GM19240 (cell line): ENCODE measurements around the gene UTP14C.
"Not testable (repeated sequence)": the region's sequence is repeated elsewhere in the genome, so short reads cannot be mapped to it uniquely, and the experiment has no call there.

Source experiments
- DNase-seq: peaks from one replicate; pipeline ENCODE4 v3.0.0; 2011; ENCODE audit warnings: low spot score; ENCODE audit not compliant: insufficient read length

Gene UTP14C, protein sequence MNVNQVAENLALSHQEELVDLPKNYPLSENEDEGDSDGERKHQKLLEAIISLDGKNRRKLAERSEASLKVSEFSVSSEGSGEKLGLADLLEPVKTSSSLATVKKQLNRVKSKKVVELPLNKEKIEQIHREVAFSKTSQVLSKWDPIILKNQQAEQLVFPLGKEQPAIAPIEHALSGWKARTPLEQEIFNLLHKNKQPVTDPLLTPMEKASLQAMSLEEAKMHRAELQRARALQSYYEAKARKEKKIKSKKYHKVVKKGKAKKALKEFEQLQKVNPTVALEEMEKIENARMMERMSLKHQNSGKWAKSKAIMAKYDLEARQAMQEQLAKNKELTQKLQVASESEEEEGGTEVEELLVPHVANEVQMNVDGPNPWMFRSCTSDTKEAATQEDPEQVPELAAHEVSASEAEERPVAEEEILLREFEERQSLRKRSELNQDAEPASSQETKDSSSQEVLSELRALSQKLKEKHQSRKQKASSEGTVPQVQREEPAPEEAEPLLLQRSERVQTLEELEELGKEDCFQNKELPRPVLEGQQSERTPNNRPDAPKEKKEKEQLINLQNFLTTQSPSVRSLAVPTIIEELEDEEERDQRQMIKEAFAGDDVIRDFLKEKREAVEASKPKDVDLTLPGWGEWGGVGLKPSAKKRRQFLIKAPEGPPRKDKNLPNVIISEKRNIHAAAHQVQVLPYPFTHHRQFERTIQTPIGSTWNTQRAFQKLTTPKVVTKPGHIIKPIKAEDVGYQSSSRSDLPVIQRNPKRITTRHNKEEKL

GRCh38 chr13:52024481-52024880 lies at the start of gene UTP14C:
Gene UTP14C (plus strand): TSS chr13:52024691. CDS start chr13:52028805, 4,114 bp downstream.
- no peak for DNase-seq

- DNase-seq, result no peak
Measured at GRCh38 chr13:51976423-51976822, 48.1 kb upstream of the UTP14C start.

GRCh38 chr13:51976890-51977289 lies 47.6 kb upstream of the UTP14C start:
- DNase-seq, result no peak

- no peak for DNase-seq
Measured at GRCh38 chr13:51977625-51978024, 46.9 kb upstream of the UTP14C start.

DNA sequence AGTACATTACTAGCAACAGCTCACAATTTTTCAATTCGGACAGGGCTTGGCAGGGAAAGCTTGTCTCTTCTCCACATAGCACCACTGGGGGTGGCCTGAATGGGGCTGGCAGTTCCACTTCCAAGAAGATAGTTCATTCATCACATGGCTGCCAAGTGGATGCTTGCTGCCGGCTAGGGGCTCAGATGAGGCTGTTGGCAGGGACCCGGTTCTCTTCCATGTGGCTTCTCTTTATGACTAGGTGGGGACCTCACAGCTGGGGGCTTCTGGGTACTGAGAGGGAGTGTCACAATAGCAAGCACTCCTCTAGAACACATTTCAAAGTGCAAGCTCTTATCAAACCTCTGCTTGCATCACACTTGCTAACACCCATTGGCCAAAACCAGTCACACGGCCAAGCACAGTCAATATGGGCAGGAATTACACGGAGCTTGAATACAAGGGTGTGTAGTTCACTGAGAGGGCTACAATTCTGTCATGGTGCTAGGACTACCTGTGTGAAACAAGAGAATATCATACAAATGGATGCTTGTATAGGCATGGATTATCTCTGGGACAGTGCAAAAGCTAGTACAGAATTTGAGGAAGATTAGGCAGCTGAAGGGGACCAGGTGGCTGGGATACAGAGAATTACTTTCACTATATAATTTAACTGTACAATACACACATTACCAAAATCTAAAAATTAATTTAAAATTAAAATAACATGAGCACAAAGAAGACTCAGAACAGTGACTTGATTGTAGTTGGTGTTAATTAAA lies 45.5 kb upstream of the UTP14C start:
- no peak for DNase-seq

DNA sequence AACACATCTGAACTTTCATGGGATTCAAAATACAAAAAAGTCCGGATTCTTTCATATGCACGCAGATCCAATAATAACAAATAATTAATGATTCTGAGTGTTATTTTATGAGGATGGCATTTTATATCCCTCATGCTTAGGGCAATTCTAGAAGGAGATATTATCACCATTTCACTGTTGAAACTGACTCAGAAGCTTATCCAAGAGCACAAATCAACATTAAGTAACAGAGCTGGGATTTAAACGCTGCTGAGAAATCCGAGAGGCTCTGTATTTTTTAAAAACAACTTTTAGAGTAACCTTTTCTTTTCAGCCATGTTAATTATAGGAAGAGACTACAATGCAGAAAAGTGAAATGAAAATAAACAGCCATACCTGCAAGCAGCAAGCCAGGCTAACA lies 43.6 kb upstream of the UTP14C start:
- DNase-seq, result no peak

GRCh38 chr13:51981355-51981754 lies 43.1 kb upstream of the UTP14C start:
- DNase-seq, result no peak

GRCh38 chr13:51983292-51983691 lies 41.2 kb upstream of the UTP14C start:
- DNase-seq, result not testable (repeated sequence)

- DNase-seq, result not testable (repeated sequence)
Measured at GRCh38 chr13:51984904-51985303, 39.6 kb upstream of the UTP14C start.

DNA sequence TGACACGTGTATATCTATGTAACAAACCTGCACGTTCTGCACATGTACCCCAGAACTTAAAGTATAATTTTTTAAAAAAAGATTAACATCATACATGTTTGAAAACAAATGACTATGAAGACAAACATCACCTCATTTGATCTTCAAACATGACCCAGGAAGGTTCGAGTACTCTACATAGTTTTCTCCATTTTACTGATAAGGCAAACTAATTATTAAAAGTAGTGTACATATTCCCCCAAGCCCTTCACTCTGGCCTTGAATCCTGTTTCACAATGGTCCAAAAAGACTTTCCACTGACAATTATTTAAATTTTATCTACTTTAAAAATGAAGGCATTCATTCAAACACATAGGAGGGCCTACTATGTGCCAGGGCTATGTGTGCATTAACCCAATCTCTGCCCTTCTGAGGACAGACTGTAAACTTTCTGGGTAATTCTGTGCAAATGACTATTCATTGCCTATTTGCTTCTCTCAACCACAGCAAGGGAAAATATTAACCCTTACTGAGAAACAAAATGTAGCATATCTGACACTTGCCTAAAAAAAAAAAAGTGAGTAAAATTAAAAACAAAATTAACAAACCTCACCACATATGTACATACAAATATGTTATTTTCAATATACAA lies 35.4 kb upstream of the UTP14C start:
- no peak for DNase-seq

- DNase-seq, result no peak
Measured at GRCh38 chr13:51993713-51994112, 30.8 kb upstream of the UTP14C start.

DNA sequence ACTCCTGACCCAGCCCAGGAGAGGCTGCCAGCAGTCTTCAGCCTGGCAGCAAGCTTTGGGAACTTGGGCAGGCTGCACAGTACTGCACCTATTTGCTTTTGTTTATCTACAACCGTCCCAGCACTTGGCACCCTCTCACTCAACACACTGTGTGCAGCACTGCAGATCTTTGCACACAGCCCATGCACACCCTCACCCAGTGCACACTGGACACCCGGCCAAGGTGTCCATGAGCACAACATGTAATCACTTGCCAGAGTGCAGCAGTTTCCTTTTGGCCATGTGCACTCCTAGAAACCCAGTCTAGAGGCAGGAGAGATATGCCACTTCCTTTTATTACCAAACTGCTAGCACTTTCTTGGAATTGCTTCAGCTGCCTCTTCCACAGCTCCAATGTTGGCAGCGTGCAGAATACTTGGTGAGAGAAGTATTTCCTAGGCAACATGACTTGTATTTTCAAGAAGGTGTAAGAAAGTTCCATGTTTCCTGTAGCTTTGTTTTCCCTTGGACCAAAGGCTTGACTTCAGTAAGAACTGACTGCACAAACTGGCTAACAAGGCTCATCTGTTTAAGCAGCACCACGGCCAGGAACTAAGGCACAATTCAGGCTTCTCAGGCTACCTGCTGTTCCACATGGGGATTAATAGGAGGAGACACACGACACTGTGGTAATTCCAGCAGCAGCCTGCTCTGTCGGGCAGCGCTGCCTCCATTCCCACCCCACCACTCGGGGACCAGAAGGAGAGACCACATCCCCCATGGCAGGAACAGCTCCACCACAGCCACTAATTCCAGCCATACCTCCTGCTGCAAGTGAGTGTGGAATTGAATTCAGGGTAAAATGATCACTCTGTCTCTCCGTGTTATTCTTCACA lies 28.6 kb upstream of the UTP14C start:
- no peak for DNase-seq

DNA sequence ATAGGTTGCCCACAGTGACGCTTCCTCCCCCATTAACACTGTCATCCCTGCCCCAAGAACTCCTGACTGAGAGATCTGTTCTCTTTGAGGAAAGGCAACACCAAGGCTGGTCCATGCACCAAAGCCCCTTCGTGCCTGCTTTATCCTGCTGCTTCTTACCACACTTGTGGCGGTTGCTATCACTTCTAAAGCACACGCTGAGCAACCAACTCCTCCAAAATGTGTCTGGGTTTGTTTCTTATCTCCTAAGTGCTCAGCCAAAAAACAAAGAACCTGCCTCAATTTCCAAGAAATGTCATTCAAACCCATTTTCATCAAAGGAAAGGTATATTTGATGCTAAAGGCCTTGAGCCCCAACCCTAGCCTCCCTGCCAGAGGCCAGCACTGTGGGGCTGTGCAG lies 27.9 kb upstream of the UTP14C start:
- no peak for DNase-seq

DNA sequence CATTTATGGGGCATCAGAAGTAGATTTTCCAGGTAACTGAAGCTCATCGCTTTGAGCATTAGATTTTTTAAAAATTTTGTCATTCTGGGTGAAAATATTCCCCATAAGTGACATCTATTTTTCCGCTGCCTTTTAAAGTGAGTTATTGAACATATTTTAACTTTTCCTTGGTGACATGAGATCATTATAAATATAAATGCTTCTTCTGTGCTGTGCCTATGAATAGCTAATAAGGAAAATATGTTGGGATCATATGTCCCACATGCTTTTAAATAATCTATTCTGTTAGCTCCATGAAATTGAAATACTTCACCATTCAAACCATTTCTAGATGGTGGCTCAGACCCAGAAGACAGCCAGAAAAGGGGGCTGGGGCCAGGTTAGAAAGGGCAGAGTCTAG lies 27.3 kb upstream of the UTP14C start:
- no peak for DNase-seq

DNA sequence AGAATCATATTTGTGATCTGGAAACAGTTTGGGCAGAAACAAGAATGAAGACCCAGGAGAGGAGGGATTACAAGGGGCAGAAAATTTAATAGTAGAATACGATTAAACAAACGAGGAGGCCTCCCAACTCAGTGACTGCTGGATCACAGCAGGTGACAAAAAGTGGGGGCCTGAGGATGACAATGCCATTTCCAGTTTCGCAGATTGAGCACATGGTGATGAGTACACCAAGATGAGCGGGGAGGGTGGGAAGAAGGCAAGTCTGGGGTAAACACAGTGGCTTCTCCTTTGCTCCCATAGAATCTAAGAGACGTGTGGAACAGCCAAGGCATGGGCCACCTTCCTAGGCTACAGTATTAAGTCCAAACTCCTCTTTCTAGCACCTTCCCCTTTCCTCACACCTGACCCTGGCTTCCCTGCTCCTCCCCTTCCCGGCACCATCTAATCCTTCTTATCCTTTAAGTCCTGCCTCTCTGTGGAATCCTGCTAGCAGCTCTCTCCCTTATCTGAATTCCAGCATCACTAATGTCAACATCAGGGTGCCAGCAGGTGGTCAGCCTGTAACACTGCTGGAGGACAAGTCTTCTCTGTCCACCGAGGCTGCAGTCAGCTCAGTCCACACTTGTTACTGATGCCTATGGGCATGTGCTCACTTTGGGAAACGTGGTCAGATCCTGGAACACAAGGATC lies 26.7 kb upstream of the UTP14C start:
- DNase-seq, result no peak

- DNase-seq, result no peak
Measured at GRCh38 chr13:51998723-51999509, 25.6 kb upstream of the UTP14C start.

DNA sequence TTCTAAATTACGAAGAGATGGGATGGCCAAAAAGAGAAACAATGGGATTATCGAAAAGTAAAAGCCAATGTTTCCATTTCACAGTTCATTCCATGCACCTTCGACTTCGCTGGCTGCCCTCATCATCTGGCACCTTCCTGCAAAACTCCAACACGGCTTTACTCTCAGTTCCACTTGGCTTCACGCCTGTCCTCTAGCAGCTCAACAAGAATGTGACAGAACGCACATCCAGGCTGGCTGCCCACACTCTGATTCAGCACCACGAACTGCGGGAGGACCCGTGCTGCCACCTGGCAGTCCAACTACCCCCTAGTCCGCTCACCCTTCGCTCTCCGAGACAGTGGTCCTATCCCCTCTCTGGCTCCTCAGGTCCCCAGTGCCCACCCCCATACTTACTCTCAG lies 25.0 kb upstream of the UTP14C start:
- no peak for DNase-seq

- no peak for DNase-seq
Measured at GRCh38 chr13:51999921-52000320, 24.6 kb upstream of the UTP14C start.

- DNase-seq, result peak; percentile 25
Measured at GRCh38 chr13:52001120-52001731, 23.3 kb upstream of the UTP14C start.
